Measurements from ENCODE around the gene KIF19.

KIF19 gene

GRCh38 chr17:74362810-74363498 lies 36.9 kb downstream of the KIF19 start:
- Histone ChIP-seq H3K4me1 (ENCODE audit: control insufficient read depth, insufficient read depth, low read length, poor library complexity, severe bottlenecking) (peaks cover 9% of the 10 kb centered on the region), H3K27ac (ENCODE audit: low read depth, low read length, severe bottlenecking) (no peak overlapping the region), H3K4me3 (ENCODE audit: extremely low read depth, insufficient read depth, low read length, poor library complexity, severe bottlenecking) (no peak overlapping the region), H3K9me3 (ENCODE audit: control insufficient read depth, low read length) (no peaks in the 10 kb centered on the region), H3K36me3 (ENCODE audit: control insufficient read depth, insufficient read depth, low read length) (no peaks in the 10 kb centered on the region)
- WGBS, 2 experiments (ENCODE audit: insufficient coverage in 2 of 2) = 77 to 80% methylated on average over 7 to 11 of the region's 14 CpGs

GRCh38 chr17:74367206-74367605 lies 41.2 kb downstream of the KIF19 start, which contains the start of gene GPR142:
Gene GPR142, plus strand, starts transcription at chr17:74367506. Its CDS starts 2,035 bp downstream, at chr17:74369541.
- Histone ChIP-seq H3K36me3 (ENCODE audit: control insufficient read depth, insufficient read depth, low read length) (no peaks in the 10 kb centered on the region), H3K27ac (ENCODE audit: low read depth, low read length, severe bottlenecking) (no peak within 1 kb of the TSS), H3K4me3 (ENCODE audit: extremely low read depth, insufficient read depth, low read length, poor library complexity, severe bottlenecking) (no peak within 1 kb of the TSS), H3K9me3 (ENCODE audit: control insufficient read depth, low read length) (no peaks in the 10 kb centered on the region), H3K4me1 (ENCODE audit: control insufficient read depth, insufficient read depth, low read length, poor library complexity, severe bottlenecking) (peaks cover 4% of the 10 kb centered on the region)
- 83 to 85% methylated on average over 2 to 3 of the region's 5 CpGs for WGBS, 2 experiments (ENCODE audit: insufficient coverage in 2 of 2)

- H3K4me3 ChIP-seq (ENCODE audit: extremely low read depth, insufficient read depth, low read length, poor library complexity, severe bottlenecking) = no peak overlapping the region
- H3K4me1 ChIP-seq (ENCODE audit: control insufficient read depth, insufficient read depth, low read length, poor library complexity, severe bottlenecking) = no peaks in the 10 kb centered on the region
- H3K9me3 ChIP-seq (ENCODE audit: control insufficient read depth, low read length) = no peaks in the 10 kb centered on the region
- no peak overlapping the region for H3K27ac ChIP-seq (ENCODE audit: low read depth, low read length, severe bottlenecking)
- WGBS, 2 experiments (ENCODE audit: insufficient coverage in 2 of 2) = 64 to 66% methylated on average over 10 to 11 of the region's 14 CpGs
- no peaks in the 10 kb centered on the region for H3K36me3 ChIP-seq (ENCODE audit: control insufficient read depth, insufficient read depth, low read length)
These were observed 42.5 kb downstream of the KIF19 start for GRCh38 chr17:74368341-74369081.

- Histone ChIP-seq H3K9me3 (ENCODE audit: control insufficient read depth, low read length) (no peaks in the 10 kb centered on the region), H3K4me3 (ENCODE audit: extremely low read depth, insufficient read depth, low read length, poor library complexity, severe bottlenecking) (no peak overlapping the region), H3K27ac (ENCODE audit: low read depth, low read length, severe bottlenecking) (no peak overlapping the region), H3K36me3 (ENCODE audit: control insufficient read depth, insufficient read depth, low read length) (no peaks in the 10 kb centered on the region), H3K4me1 (ENCODE audit: control insufficient read depth, insufficient read depth, low read length, poor library complexity, severe bottlenecking) (no peaks in the 10 kb centered on the region)
- WGBS, 2 experiments (ENCODE audit: insufficient coverage in 2 of 2) = 38 to 52% methylated on average over 5 to 8 of the region's 10 CpGs
These were observed 43.2 kb downstream of the KIF19 start for GRCh38 chr17:74369221-74369620.

- H3K27ac ChIP-seq (ENCODE audit: low read depth, low read length, severe bottlenecking) = no peak overlapping the region
- H3K9me3 ChIP-seq (ENCODE audit: control insufficient read depth, low read length) = no peaks in the 10 kb centered on the region
- H3K36me3 ChIP-seq (ENCODE audit: control insufficient read depth, insufficient read depth, low read length) = no peaks in the 10 kb centered on the region
- WGBS, 2 experiments (ENCODE audit: insufficient coverage in 2 of 2) = 91 to 93% methylated on average over 14 to 17 of the region's 17 CpGs
- H3K4me1 ChIP-seq (ENCODE audit: control insufficient read depth, insufficient read depth, low read length, poor library complexity, severe bottlenecking) = no peaks in the 10 kb centered on the region
- no peak overlapping the region for H3K4me3 ChIP-seq (ENCODE audit: extremely low read depth, insufficient read depth, low read length, poor library complexity, severe bottlenecking)
These were observed 43.9 kb downstream of the KIF19 start for GRCh38 chr17:74369665-74370490.

- no peak overlapping the region for H3K27ac ChIP-seq (ENCODE audit: low read depth, low read length, severe bottlenecking)
- H3K4me3 ChIP-seq (ENCODE audit: extremely low read depth, insufficient read depth, low read length, poor library complexity, severe bottlenecking) = no peak overlapping the region
- no peaks in the 10 kb centered on the region for H3K9me3 ChIP-seq (ENCODE audit: control insufficient read depth, low read length)
- WGBS, 2 experiments (ENCODE audit: insufficient coverage in 2 of 2) = 94% methylated on average over 24 to 26 of the region's 26 CpGs
- H3K4me1 ChIP-seq (ENCODE audit: control insufficient read depth, insufficient read depth, low read length, poor library complexity, severe bottlenecking) = no peaks in the 10 kb centered on the region
- H3K36me3 ChIP-seq (ENCODE audit: control insufficient read depth, insufficient read depth, low read length) = no peaks in the 10 kb centered on the region
These were observed 45.7 kb downstream of the KIF19 start for GRCh38 chr17:74371653-74372147.

- no peak overlapping the region for H3K4me3 ChIP-seq (ENCODE audit: extremely low read depth, insufficient read depth, low read length, poor library complexity, severe bottlenecking)
- no peaks in the 10 kb centered on the region for H3K9me3 ChIP-seq (ENCODE audit: control insufficient read depth, low read length)
- no peaks in the 10 kb centered on the region for H3K36me3 ChIP-seq (ENCODE audit: control insufficient read depth, insufficient read depth, low read length)
- H3K4me1 ChIP-seq (ENCODE audit: control insufficient read depth, insufficient read depth, low read length, poor library complexity, severe bottlenecking) = no peaks in the 10 kb centered on the region
- H3K27ac ChIP-seq (ENCODE audit: low read depth, low read length, severe bottlenecking) = no peak overlapping the region
- 92 to 93% methylated on average over 4 to 8 of the region's 9 CpGs for WGBS, 2 experiments (ENCODE audit: insufficient coverage in 2 of 2)
These were observed 46.4 kb downstream of the KIF19 start for GRCh38 chr17:74372426-74372825.

GRCh38 chr17:74373838-74374606 lies 48.0 kb downstream of the KIF19 start:
- 81 to 90% methylated on average over 11 to 13 of the region's 15 CpGs for WGBS, 2 experiments (ENCODE audit: insufficient coverage in 2 of 2)
- Histone ChIP-seq H3K9me3 (ENCODE audit: control insufficient read depth, low read length) (no peaks in the 10 kb centered on the region), H3K36me3 (ENCODE audit: control insufficient read depth, insufficient read depth, low read length) (no peaks in the 10 kb centered on the region), H3K27ac (ENCODE audit: low read depth, low read length, severe bottlenecking) (no peak overlapping the region), H3K4me3 (ENCODE audit: extremely low read depth, insufficient read depth, low read length, poor library complexity, severe bottlenecking) (no peak overlapping the region), H3K4me1 (ENCODE audit: control insufficient read depth, insufficient read depth, low read length, poor library complexity, severe bottlenecking) (no peaks in the 10 kb centered on the region)

GRCh38 chr17:74374858-74375257 lies 48.8 kb downstream of the KIF19 start:
- Histone ChIP-seq H3K36me3 (ENCODE audit: control insufficient read depth, insufficient read depth, low read length) (no peaks in the 10 kb centered on the region), H3K4me3 (ENCODE audit: extremely low read depth, insufficient read depth, low read length, poor library complexity, severe bottlenecking) (no peak overlapping the region), H3K27ac (ENCODE audit: low read depth, low read length, severe bottlenecking) (no peak overlapping the region), H3K9me3 (ENCODE audit: control insufficient read depth, low read length) (no peaks in the 10 kb centered on the region), H3K4me1 (ENCODE audit: control insufficient read depth, insufficient read depth, low read length, poor library complexity, severe bottlenecking) (peaks cover 3% of the 10 kb centered on the region)
- 67% methylated on average over 1 of the region's 3 CpGs; no CpG with 5 or more reads in 1 of the 2 experiments for WGBS, 2 experiments (ENCODE audit: insufficient coverage in 2 of 2)
